ENCODE measurements around the gene RADIL.

The RADIL gene

DNA sequence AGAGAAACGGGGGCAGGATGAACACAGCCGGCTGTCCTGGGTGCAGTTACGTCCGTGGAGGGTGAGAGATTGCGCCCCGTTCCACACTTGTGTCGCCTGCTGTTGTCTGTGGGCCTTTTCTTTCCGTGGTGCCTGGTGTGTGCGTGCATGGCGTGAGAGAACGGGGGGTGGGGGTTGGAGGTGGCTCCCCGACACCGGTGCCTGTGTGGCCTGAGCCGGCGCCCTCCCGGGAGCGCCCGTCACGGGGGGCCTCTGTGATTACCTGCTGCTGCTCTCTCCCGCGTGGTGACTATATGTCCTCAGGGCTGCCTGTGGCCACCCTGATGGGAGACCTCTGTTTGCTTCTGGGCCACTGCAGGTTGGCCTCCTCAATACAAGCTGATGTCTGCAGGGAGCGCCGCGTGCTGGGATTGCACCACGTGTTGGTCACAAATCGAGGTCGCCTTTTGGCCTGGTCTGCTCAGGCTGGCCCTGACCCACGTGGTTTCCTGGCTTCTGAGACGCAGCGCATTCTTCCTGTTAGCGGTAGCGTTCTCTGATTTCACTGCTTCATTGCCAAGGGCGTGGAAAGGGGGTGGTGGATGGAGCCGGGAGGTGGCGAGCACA lies 119.0 kb downstream of the RADIL start:
- Histone ChIP-seq H3K27ac (ENCODE audit: low read depth, low read length) (no peak overlapping the region), H3K27me3 (ENCODE audit: insufficient read depth, low read length) (no peaks in the 10 kb centered on the region), H3K9me3 (ENCODE audit: insufficient read depth, low read depth, low read length) (no peaks in the 10 kb centered on the region), H3K4me3 (ENCODE audit: low read length) (no peak overlapping the region), H3K9ac (ENCODE audit: low read depth, low read length) (no peak overlapping the region), H3K36me3 (ENCODE audit: insufficient read depth, low read length) (peaks cover 20% of the 10 kb centered on the region), H3K4me1 (ENCODE audit: insufficient read depth, low read length) (no peaks in the 10 kb centered on the region)
- 95% methylated on average over 35 of the region's 35 CpGs for WGBS

DNA sequence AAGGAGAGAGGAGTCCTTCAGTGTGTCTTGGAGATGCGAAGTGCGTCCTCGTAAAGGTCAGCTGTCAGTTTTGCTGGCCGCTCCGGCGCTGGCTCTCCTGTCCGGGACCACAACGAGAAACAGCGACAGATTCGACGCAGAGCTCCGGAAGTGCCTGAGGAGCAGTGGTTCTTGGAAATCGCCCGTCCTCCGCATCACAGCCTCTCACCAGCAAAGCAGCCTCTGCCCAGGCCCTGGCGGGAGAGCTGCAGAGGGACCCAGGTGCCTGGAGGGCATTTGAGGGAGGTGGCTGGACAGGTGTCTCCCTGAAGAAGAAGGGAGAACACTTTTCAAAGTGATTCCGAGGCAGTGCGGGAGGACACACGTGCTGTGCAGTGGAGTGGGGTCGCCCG lies 119.7 kb downstream of the RADIL start:
- no peak overlapping the region for H3K27ac ChIP-seq (ENCODE audit: low read depth, low read length)
- H3K27me3 ChIP-seq (ENCODE audit: insufficient read depth, low read length) = no peaks in the 10 kb centered on the region
- H3K9ac ChIP-seq (ENCODE audit: low read depth, low read length) = no peak overlapping the region
- no peaks in the 10 kb centered on the region for H3K9me3 ChIP-seq (ENCODE audit: insufficient read depth, low read depth, low read length)
- H3K4me3 ChIP-seq (ENCODE audit: low read length) = no peak overlapping the region
- 97% methylated on average over 21 of the region's 21 CpGs for WGBS
- peaks cover 22% of the 10 kb centered on the region for H3K36me3 ChIP-seq (ENCODE audit: insufficient read depth, low read length)
- no peaks in the 10 kb centered on the region for H3K4me1 ChIP-seq (ENCODE audit: insufficient read depth, low read length)

DNA sequence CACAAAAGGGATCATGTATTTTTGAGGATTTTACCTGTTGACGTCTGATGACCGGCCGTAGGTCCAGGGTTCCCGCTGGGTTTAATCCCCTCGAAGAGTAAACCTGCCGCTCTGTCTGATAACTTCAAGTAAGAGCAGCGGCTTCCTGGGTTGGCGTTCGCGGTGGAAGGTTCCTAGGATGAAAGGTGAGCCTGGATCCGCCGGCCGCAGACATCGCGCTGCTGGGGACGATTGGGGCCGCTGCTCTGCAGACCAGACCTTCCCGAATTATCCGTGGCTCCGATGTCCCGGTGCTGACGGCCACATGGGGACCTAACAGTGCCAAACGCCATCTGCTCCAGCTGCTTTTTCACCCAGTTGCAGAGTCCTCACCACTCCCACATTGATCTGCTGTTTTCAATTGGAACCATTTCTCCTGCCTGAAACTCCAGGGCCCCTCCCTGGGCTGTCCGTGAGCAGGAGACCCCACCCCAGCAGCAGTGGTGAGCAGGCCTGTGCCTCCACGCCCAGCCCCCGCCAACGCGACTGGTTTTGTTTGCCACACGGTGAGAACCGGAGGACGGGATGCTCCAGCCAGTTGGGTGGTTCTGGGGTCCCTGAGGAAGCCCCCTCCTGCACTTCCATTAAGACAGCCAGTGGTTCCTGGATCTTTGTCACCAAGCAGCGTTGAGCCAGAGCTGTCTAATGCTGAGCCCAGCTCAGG lies 120.3 kb downstream of the RADIL start:
- no peaks in the 10 kb centered on the region for H3K27me3 ChIP-seq (ENCODE audit: insufficient read depth, low read length)
- no peak overlapping the region for H3K9ac ChIP-seq (ENCODE audit: low read depth, low read length)
- 96% methylated on average over 32 of the region's 32 CpGs for WGBS
- H3K4me1 ChIP-seq (ENCODE audit: insufficient read depth, low read length) = no peaks in the 10 kb centered on the region
- peaks cover 22% of the 10 kb centered on the region for H3K36me3 ChIP-seq (ENCODE audit: insufficient read depth, low read length)
- H3K9me3 ChIP-seq (ENCODE audit: insufficient read depth, low read depth, low read length) = no peaks in the 10 kb centered on the region
- no peak overlapping the region for H3K27ac ChIP-seq (ENCODE audit: low read depth, low read length)
- H3K4me3 ChIP-seq (ENCODE audit: low read length) = no peak overlapping the region

DNA sequence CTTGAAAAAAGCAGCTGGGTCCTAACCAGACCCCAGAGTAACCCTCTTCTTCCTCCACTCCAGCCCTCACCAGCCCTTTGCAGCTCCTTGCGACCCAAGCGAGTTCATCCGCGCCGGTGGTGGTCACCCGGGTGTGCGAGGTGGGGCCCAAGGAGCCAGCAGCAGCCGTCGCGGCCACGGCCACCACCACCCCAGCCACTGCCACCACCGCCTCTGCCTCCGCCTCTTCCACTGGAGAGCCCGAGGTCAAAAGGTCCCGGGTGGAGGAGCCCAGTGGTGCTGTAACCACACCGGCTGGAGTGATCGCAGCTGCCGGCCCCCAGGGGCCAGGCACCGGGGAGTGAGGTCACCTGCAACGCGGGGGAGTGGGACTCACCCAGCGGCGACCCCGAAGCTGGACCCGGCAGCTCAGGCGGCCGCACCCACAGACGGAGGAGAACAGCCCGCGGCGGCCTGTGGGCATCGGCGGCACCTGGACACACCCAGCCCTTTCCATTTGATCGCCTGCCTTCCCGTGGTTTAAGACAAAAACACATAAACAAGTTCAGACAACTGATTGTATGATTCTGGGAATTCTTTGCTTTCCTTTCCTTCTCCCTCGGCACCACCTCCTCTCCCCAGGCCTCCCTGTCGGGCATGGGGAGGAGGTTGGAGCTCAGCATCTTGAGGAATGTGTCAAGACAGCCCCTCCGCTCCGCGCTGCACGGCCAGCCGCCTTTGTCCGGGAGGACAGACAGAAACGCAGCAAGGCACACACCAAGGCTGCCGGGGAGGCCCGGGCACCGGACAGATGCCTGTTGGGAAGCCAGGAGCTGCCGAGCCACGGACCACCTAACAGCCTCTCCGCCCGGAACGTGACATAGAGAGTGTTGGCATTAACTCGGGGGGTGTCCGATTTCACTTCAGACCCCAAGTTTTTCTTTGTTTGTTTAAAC lies 121.1 kb downstream of the RADIL start:
- Histone ChIP-seq H3K9ac (ENCODE audit: low read depth, low read length) (no peak overlapping the region), H3K4me1 (ENCODE audit: insufficient read depth, low read length) (no peaks in the 10 kb centered on the region), H3K27me3 (ENCODE audit: insufficient read depth, low read length) (no peaks in the 10 kb centered on the region), H3K9me3 (ENCODE audit: insufficient read depth, low read depth, low read length) (no peaks in the 10 kb centered on the region), H3K27ac (ENCODE audit: low read depth, low read length) (no peak overlapping the region), H3K4me3 (ENCODE audit: low read length) (no peak overlapping the region), H3K36me3 (ENCODE audit: insufficient read depth, low read length) (peaks cover 22% of the 10 kb centered on the region)
- WGBS = 96% methylated on average over 53 of the region's 54 CpGs

DNA sequence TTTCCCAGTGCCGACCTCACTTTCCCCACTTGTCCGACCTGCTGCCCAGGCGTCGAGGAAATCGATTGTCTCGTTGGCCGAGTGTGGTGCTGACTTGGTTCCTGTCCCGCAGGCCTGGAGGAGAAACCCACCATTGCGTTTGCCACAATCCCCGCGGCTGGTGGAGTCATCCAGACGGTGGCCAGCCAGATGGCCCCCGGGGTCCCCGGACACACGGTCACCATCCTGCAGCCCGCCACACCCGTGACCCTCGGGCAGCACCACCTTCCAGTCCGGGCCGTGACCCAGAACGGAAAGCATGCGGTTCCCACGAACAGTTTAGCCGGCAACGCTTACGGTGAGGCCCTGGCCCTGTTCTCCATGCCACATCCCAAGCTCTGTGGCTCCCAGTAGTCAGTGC lies 122.6 kb downstream of the RADIL start:
- no peaks in the 10 kb centered on the region for H3K27me3 ChIP-seq (ENCODE audit: insufficient read depth, low read length)
- no peaks in the 10 kb centered on the region for H3K4me1 ChIP-seq (ENCODE audit: insufficient read depth, low read length)
- no peaks in the 10 kb centered on the region for H3K9me3 ChIP-seq (ENCODE audit: insufficient read depth, low read depth, low read length)
- H3K4me3 ChIP-seq (ENCODE audit: low read length) = no peak overlapping the region
- 97% methylated on average over 26 of the region's 26 CpGs for WGBS
- no peak overlapping the region for H3K9ac ChIP-seq (ENCODE audit: low read depth, low read length)
- peaks cover 27% of the 10 kb centered on the region for H3K36me3 ChIP-seq (ENCODE audit: insufficient read depth, low read length)
- no peak overlapping the region for H3K27ac ChIP-seq (ENCODE audit: low read depth, low read length)

DNA sequence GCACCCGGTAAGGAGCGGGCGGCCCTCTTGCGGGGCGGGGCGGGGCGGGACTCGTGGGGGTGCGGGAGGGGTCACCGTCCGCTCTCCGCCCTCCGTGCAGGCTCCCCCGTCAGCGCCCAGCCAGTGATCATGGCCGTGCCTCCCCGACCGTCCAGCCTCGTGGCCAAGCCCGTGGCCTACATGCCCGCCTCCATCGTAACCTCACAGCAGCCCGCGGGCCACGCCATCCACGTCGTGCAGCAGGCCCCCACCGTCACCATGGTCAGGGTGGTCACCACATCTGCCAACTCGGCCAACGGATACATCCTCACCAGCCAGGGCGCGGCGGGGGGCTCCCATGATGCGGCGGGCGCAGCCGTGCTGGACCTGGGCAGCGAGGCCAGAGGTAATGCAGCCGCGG lies 124.3 kb downstream of the RADIL start:
- Histone ChIP-seq H3K4me3 (ENCODE audit: low read length) (no peak overlapping the region), H3K9me3 (ENCODE audit: insufficient read depth, low read depth, low read length) (no peaks in the 10 kb centered on the region), H3K9ac (ENCODE audit: low read depth, low read length) (no peak overlapping the region), H3K36me3 (ENCODE audit: insufficient read depth, low read length) (peaks cover 39% of the 10 kb centered on the region), H3K4me1 (ENCODE audit: insufficient read depth, low read length) (no peaks in the 10 kb centered on the region), H3K27me3 (ENCODE audit: insufficient read depth, low read length) (no peaks in the 10 kb centered on the region), H3K27ac (ENCODE audit: low read depth, low read length) (no peak overlapping the region)
- 98% methylated on average over 40 of the region's 40 CpGs for WGBS

DNA sequence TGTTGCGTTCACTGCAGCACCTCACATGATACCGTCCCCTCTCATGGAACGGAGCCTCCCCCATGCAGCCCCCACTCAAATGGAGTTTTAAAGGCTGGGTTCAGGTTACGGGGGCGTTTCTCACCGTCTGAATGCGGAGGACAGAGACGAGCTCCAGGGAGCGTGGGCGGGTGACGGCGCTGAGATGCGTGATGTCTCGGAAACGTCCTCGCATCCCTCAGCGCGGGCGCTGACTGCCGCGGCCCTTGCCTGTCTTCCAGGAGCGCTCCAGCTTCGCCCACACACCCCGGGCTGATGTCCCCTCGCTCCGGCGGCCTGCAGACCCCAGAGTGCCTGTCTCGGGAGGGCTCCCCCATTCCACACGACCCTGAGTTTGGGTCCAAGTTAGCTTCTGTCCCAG lies 124.7 kb downstream of the RADIL start:
- H3K9ac ChIP-seq (ENCODE audit: low read depth, low read length) = no peak overlapping the region
- peaks cover 39% of the 10 kb centered on the region for H3K36me3 ChIP-seq (ENCODE audit: insufficient read depth, low read length)
- no peak overlapping the region for H3K27ac ChIP-seq (ENCODE audit: low read depth, low read length)
- H3K9me3 ChIP-seq (ENCODE audit: insufficient read depth, low read depth, low read length) = no peaks in the 10 kb centered on the region
- WGBS = 96% methylated on average over 29 of the region's 29 CpGs
- no peak overlapping the region for H3K4me3 ChIP-seq (ENCODE audit: low read length)
- H3K4me1 ChIP-seq (ENCODE audit: insufficient read depth, low read length) = no peaks in the 10 kb centered on the region
- H3K27me3 ChIP-seq (ENCODE audit: insufficient read depth, low read length) = no peaks in the 10 kb centered on the region

DNA sequence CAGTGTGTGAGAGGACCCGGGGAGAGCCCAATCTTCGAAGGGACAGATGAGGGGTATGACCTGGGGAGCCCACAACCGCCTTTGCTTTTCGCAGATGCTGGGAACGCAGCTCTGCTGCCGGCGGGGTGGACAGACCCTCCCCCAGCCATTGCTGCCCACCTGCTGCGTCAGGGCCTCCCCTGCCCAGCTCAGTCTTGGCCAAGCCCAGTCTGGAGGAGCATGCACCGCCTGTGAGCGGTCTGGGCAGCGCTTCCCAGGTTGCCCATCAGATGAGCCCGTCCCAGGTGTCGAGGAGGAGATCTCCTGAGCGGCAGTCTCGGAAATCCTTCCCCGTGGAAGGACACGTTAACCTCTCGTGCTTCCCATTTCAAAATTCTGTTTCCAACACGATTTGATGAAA lies 125.4 kb downstream of the RADIL start:
- H3K9ac ChIP-seq (ENCODE audit: low read depth, low read length) = no peak overlapping the region
- H3K27me3 ChIP-seq (ENCODE audit: insufficient read depth, low read length) = no peaks in the 10 kb centered on the region
- WGBS = 97% methylated on average over 19 of the region's 19 CpGs
- peaks cover 35% of the 10 kb centered on the region for H3K36me3 ChIP-seq (ENCODE audit: insufficient read depth, low read length)
- H3K9me3 ChIP-seq (ENCODE audit: insufficient read depth, low read depth, low read length) = no peaks in the 10 kb centered on the region
- H3K4me3 ChIP-seq (ENCODE audit: low read length) = no peak overlapping the region
- H3K4me1 ChIP-seq (ENCODE audit: insufficient read depth, low read length) = no peaks in the 10 kb centered on the region
- H3K27ac ChIP-seq (ENCODE audit: low read depth, low read length) = no peak overlapping the region

DNA sequence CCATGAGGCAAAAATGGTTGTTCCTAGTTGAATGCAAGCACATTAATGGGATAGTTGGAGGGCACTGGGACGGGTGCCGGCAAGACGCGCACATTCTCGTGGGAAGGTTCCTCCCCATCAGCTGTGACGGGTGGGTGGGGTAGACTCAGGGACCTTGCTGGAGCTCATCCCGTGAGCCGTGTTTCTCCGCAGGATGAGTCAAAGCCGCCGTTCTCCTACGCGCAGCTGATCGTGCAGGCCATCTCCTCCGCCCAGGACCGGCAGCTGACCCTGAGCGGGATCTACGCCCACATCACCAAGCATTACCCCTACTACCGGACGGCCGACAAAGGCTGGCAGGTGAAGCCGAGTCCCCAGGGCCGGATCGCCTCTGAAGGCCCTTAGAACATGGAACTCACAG lies 128.5 kb downstream of the RADIL start:
- Histone ChIP-seq H3K27ac (ENCODE audit: low read depth, low read length) (no peak overlapping the region), H3K9me3 (ENCODE audit: insufficient read depth, low read depth, low read length) (no peaks in the 10 kb centered on the region), H3K9ac (ENCODE audit: low read depth, low read length) (no peak overlapping the region), H3K4me1 (ENCODE audit: insufficient read depth, low read length) (no peaks in the 10 kb centered on the region), H3K4me3 (ENCODE audit: low read length) (no peak overlapping the region), H3K27me3 (ENCODE audit: insufficient read depth, low read length) (no peaks in the 10 kb centered on the region), H3K36me3 (ENCODE audit: insufficient read depth, low read length) (peaks cover 19% of the 10 kb centered on the region; the same call in 1 of the 2 replicates)
- 98% methylated on average over 24 of the region's 24 CpGs for WGBS

DNA sequence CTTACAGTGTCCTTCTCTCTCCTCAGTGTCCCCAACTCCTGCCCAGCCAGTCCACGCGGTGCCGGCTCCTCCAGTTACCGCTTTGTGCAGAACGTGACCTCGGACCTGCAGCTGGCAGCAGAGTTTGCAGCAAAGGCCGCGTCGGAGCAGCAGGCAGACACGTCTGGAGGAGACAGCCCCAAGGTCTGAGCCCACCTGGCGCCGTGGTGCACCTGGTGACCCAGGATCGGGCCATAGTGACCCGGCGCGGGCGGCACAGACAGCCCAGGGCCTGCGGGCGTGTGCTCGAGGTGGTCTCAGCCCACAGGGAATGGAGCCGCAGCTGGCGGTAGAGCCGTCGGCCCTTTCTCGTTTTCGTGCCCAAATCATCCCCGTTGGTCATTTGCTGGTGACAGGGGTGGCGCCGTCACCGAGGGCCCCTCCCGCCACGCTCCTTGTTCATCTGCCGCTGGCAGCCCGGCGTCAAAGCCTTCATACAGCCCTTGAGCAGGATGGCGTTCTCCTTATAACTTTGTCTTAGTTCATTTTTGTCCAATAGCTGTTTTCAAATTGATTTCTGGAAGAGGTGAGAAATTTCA lies 129.0 kb downstream of the RADIL start:
- WGBS = 97% methylated on average over 36 of the region's 36 CpGs
- peaks cover 19% of the 10 kb centered on the region; the same call in 1 of the 2 replicates for H3K36me3 ChIP-seq (ENCODE audit: insufficient read depth, low read length)

More for the DNA sequence above, 129.0 kb downstream of the RADIL start:
- no peak overlapping the region for H3K9ac ChIP-seq (ENCODE audit: low read depth, low read length)
- no peak overlapping the region for H3K27ac ChIP-seq (ENCODE audit: low read depth, low read length)
- no peaks in the 10 kb centered on the region for H3K4me1 ChIP-seq (ENCODE audit: insufficient read depth, low read length)
- no peaks in the 10 kb centered on the region for H3K27me3 ChIP-seq (ENCODE audit: insufficient read depth, low read length)
- H3K9me3 ChIP-seq (ENCODE audit: insufficient read depth, low read depth, low read length) = no peaks in the 10 kb centered on the region
- H3K4me3 ChIP-seq (ENCODE audit: low read length) = no peak overlapping the region
